ENCODE results near the gene FUT9.

The FUT9 gene

DNA sequence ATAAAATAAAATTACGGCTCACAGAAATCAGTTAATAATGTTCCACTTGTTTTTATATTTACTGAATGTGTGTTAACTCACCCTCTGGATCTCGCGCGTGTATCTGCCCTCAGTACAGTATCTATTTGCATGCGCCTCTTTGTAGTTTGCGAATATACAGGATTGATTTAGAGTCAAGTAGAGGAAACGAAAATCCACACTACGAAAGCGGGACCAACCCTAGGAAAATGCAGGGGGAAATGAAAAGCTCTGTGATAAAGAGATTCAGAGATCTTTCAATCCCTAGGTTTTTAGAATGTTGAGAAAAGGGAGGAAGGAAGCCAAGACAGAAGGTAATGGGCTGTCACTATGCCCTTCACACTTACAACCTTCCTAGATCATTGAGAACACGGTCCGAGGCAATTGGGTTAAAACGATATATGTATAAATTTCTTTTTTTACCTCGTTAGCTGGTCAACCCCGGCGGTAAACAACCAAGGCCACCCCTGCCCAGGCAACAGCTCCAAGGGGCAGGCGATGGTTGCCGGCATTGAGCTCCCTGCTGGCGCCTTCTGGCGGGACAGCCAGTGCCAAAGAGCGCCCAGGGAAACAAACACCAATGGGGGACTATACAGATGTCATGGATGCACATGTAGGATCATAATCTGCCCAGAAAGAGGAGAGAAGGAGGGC lies 792 bp upstream of the FUT9 start:
- no peak overlapping the region for H3K4me3 ChIP-seq (ENCODE audit: low read length)
- H3K4me2 ChIP-seq (ENCODE audit: low read length): no peak overlapping the region
- TF ChIP-seq, protein P1, sequence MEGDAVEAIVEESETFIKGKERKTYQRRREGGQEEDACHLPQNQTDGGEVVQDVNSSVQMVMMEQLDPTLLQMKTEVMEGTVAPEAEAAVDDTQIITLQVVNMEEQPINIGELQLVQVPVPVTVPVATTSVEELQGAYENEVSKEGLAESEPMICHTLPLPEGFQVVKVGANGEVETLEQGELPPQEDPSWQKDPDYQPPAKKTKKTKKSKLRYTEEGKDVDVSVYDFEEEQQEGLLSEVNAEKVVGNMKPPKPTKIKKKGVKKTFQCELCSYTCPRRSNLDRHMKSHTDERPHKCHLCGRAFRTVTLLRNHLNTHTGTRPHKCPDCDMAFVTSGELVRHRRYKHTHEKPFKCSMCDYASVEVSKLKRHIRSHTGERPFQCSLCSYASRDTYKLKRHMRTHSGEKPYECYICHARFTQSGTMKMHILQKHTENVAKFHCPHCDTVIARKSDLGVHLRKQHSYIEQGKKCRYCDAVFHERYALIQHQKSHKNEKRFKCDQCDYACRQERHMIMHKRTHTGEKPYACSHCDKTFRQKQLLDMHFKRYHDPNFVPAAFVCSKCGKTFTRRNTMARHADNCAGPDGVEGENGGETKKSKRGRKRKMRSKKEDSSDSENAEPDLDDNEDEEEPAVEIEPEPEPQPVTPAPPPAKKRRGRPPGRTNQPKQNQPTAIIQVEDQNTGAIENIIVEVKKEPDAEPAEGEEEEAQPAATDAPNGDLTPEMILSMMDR (IDR thresholded peaks at IDR 0.05; ENCODE audit: low read depth, low read length): no peak
- no peak for TF ChIP-seq EZH2phosphoT487 (IDR thresholded peaks at IDR 0.05; ENCODE audit: low read depth)
- H3K9ac ChIP-seq (ENCODE audit: low read length): no peak overlapping the region
- H3K36me3 ChIP-seq (replicated peaks; ENCODE audit: low read depth, low read length): no peaks in the 10 kb centered on the region
- no peaks in the 10 kb centered on the region for H4K20me1 ChIP-seq (ENCODE audit: insufficient read depth, low read length)
- no peak overlapping the region for H2AFZ ChIP-seq (ENCODE audit: low read depth, low read length)
- no peaks in the 10 kb centered on the region for H3K27me3 ChIP-seq (ENCODE audit: low read depth, low read length)
- no peak overlapping the region for H3K27ac ChIP-seq (ENCODE audit: low read length)
- no peaks in the 10 kb centered on the region for H3K4me1 ChIP-seq (ENCODE audit: low read length)
- H3K79me2 ChIP-seq (ENCODE audit: low read length): no peaks in the 10 kb centered on the region
- H3K9me3 ChIP-seq (ENCODE audit: insufficient read depth, low read length): no peaks in the 10 kb centered on the region

DNA sequence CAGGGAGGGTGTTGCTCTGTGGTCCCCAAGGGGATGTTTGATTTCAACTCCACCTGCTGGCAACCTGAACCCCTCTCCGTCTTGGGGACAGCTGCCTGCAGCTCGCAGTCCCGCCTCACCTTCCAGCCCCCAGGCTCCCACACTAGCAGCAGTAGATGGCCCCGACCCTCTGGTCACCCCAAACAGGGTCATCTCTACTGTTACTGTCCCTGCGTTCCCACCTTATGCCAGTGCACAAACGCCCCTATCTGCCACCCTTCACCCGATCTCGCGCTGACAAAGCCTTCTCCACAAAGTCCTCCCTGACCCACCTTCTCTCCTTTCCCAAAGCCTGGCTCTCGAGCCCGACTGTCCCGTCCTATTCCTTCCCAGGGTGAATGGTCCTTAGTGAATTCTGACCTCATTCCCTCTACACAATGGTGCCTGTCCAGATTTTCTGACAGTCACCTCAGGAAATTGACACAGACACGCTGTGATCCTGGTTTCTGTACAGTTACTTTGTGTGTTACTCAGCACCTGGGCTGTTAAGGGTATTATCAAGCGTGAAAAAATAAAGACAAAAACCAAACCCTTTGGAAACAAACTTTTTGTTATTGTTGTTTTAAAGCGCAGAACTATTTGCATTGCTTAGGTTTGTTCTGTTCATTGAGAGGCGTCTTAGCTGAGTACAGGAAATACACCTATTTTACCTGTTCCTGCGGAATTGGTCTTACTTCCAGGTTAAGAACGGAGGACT lies 728 bp downstream of the FUT9 start:
- no peak overlapping the region for H3K4me3 ChIP-seq (ENCODE audit: low read length)
- no peaks in the 10 kb centered on the region for H3K27me3 ChIP-seq (ENCODE audit: low read depth, low read length)
- no peak for TF ChIP-seq EZH2phosphoT487 (IDR thresholded peaks at IDR 0.05; ENCODE audit: low read depth)
- TF ChIP-seq, protein P1 (IDR thresholded peaks at IDR 0.05; ENCODE audit: low read depth, low read length): no peak
- no peak overlapping the region for H3K27ac ChIP-seq (ENCODE audit: low read length)
- H3K9me3 ChIP-seq (ENCODE audit: insufficient read depth, low read length): no peaks in the 10 kb centered on the region
- H3K4me1 ChIP-seq (ENCODE audit: low read length): no peaks in the 10 kb centered on the region
- H3K9ac ChIP-seq (ENCODE audit: low read length): no peak overlapping the region
- H4K20me1 ChIP-seq (ENCODE audit: insufficient read depth, low read length): no peaks in the 10 kb centered on the region
- no peak overlapping the region for H3K4me2 ChIP-seq (ENCODE audit: low read length)
- no peak overlapping the region for H2AFZ ChIP-seq (ENCODE audit: low read depth, low read length)
- H3K79me2 ChIP-seq (ENCODE audit: low read length): no peaks in the 10 kb centered on the region
- H3K36me3 ChIP-seq (replicated peaks; ENCODE audit: low read depth, low read length): no peaks in the 10 kb centered on the region

DNA sequence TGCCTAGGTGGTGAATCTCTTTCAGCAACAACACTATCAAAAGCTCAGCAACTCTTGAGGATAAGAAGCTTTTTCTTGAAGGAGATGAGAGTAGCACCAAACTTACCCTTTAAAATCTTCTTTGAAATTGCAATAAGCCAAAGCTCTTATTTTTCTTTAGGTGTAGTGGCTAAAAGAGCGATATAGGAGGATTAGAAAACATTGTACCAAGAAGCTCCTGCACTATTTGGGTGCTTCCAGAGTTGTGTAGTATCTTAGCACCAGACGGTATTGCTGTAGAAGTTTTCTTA lies 1.2 kb downstream of the FUT9 start:
- H4K20me1 ChIP-seq (ENCODE audit: insufficient read depth, low read length): no peaks in the 10 kb centered on the region
- no peak overlapping the region for H3K9ac ChIP-seq (ENCODE audit: low read length)
- no peak overlapping the region for H3K27ac ChIP-seq (ENCODE audit: low read length)
- H3K36me3 ChIP-seq (replicated peaks; ENCODE audit: low read depth, low read length): no peaks in the 10 kb centered on the region
- H3K4me2 ChIP-seq (ENCODE audit: low read length): no peak overlapping the region
- H3K4me3 ChIP-seq (ENCODE audit: low read length): no peak overlapping the region
- no peaks in the 10 kb centered on the region for H3K27me3 ChIP-seq (ENCODE audit: low read depth, low read length)
- TF ChIP-seq, protein P1 (IDR thresholded peaks at IDR 0.05; ENCODE audit: low read depth, low read length): no peak
- no peak for TF ChIP-seq EZH2phosphoT487 (IDR thresholded peaks at IDR 0.05; ENCODE audit: low read depth)
- H2AFZ ChIP-seq (ENCODE audit: low read depth, low read length): no peak overlapping the region
- H3K79me2 ChIP-seq (ENCODE audit: low read length): no peaks in the 10 kb centered on the region
- H3K4me1 ChIP-seq (ENCODE audit: low read length): no peaks in the 10 kb centered on the region
- H3K9me3 ChIP-seq (ENCODE audit: insufficient read depth, low read length): no peaks in the 10 kb centered on the region

DNA sequence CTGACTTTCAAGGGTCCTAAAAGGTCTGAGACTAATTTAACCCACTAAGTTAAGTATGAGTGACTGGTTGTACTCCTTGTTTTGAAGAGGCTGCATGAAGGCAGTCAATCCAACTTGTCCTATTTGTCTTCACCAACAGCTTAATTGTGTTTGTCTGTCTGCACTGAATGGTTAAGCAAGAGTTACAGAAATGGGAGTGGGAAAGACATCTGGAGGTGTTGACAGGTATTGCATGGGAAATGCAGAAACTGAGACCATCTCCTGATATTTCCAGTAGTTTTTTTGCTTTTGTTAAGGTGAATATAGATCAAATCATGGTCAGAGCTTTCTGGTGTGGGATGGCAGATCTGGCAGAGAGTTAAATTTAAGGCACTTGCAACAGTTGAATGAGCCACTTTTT lies 6.5 kb downstream of the FUT9 start:
- Histone ChIP-seq H2AFZ (ENCODE audit: low read depth, low read length) (no peak overlapping the region), H4K20me1 (ENCODE audit: insufficient read depth, low read length) (no peaks in the 10 kb centered on the region), H3K36me3 (replicated peaks; ENCODE audit: low read depth, low read length) (no peaks in the 10 kb centered on the region), H3K9ac (ENCODE audit: low read length) (no peak overlapping the region), H3K4me3 (ENCODE audit: low read length) (no peak overlapping the region), H3K79me2 (ENCODE audit: low read length) (no peaks in the 10 kb centered on the region), H3K4me1 (ENCODE audit: low read length) (no peaks in the 10 kb centered on the region), H3K27ac (ENCODE audit: low read length) (no peak overlapping the region), H3K9me3 (ENCODE audit: insufficient read depth, low read length) (no peaks in the 10 kb centered on the region), H3K4me2 (ENCODE audit: low read length) (no peak overlapping the region), H3K27me3 (ENCODE audit: low read depth, low read length) (no peaks in the 10 kb centered on the region)
- no peak for TF ChIP-seq EZH2phosphoT487 (IDR thresholded peaks at IDR 0.05; ENCODE audit: low read depth)
- TF ChIP-seq, protein P1 (IDR thresholded peaks at IDR 0.05; ENCODE audit: low read depth, low read length): no peak
